ENCODE results near the gene PCDHGB2.
"Not testable (repeated sequence)": the region's sequence is repeated elsewhere in the genome, so short reads cannot be mapped to it uniquely, and the experiment has no call there.

The PCDHGB2 gene

GRCh38 chr5:141375444-141376155, 15.8 kb downstream of the PCDHGB2 start:
- DNase-seq (ENCODE audit: low read depth); H3K4me3 ChIP-seq (ENCODE audit: low read depth, low read length): not testable (repeated sequence)
- peak; percentile 11 for TF ChIP-seq CTCF (IDR thresholded peaks at IDR 0.05; ENCODE audit: low read depth, low read length, missing control alignments)

GRCh38 chr5:141382469-141383294, 22.9 kb downstream of the PCDHGB2 start, which contains the start of gene PCDHGA7:
TSS of gene PCDHGA7 (plus strand) at chr5:141382742. CDS start at chr5:141382900, 158 bp downstream.
- no peak within 1 kb of the TSS for H3K4me3 ChIP-seq (ENCODE audit: low read depth, low read length)
- DNase-seq (ENCODE audit: low read depth): no peak
- TF ChIP-seq CTCF (IDR thresholded peaks at IDR 0.05; ENCODE audit: low read depth, low read length, missing control alignments): no peak

- H3K4me3 ChIP-seq (ENCODE audit: low read depth, low read length): no peak overlapping the region
- TF ChIP-seq CTCF (IDR thresholded peaks at IDR 0.05; ENCODE audit: low read depth, low read length, missing control alignments): no peak
- DNase-seq (ENCODE audit: low read depth): no peak
Measured at GRCh38 chr5:141383345-141383744, 23.6 kb downstream of the PCDHGB2 start.

GRCh38 chr5:141384471-141385267, 24.9 kb downstream of the PCDHGB2 start:
- H3K4me3 ChIP-seq (ENCODE audit: low read depth, low read length): no peak overlapping the region
- TF ChIP-seq CTCF (IDR thresholded peaks at IDR 0.05; ENCODE audit: low read depth, low read length, missing control alignments): no peak
- no peak for DNase-seq (ENCODE audit: low read depth)

GRCh38 chr5:141387557-141388311, 27.9 kb downstream of the PCDHGB2 start, which contains the start of gene PCDHGB4:
TSS of gene PCDHGB4 (plus strand) at chr5:141387698. CDS start at chr5:141387885, 187 bp downstream.
- not testable (repeated sequence) for DNase-seq (ENCODE audit: low read depth); H3K4me3 ChIP-seq (ENCODE audit: low read depth, low read length)

- no peak overlapping the region for H3K4me3 ChIP-seq (ENCODE audit: low read depth, low read length)
- no peak for DNase-seq (ENCODE audit: low read depth)
- no peak for TF ChIP-seq CTCF (IDR thresholded peaks at IDR 0.05; ENCODE audit: low read depth, low read length, missing control alignments)
Measured at GRCh38 chr5:141388661-141389060, 28.9 kb downstream of the PCDHGB2 start.
